ENCODE results near the gene TBKBP1. TPM values are rescaled to one million over a fixed set of nuclear protein-coding genes. Genes with fewer than 3 reads are reported as not detected.
A peak's percentile ranks its signal among the peaks of the same experiment; 100 is the strongest.

TBKBP1 gene
- total RNA-seq, 4 donors from 2014 or later: 1.8 to 6.4 (median 4.4) TPM

DNA sequence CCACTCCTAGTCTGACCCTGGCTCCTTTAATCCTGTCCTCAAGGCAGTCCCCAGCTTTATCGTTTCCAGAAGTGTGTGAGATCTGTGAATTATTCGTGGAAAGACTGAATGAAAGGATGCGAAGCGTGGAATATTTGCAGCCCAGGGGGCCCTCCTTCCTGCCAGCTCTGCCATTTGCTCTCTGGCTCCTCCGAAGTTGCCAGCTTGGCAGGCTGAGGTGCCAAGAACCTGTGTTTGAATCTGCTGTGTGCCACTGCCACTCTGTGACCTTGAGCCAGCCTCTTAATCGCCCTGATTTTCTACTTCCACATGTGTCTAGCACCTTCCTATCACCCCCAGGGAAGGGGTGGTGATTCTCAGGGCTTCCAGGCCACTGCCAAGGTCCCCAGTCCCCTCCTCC, 10.8 kb downstream of the TBKBP1 start:
- H3K36me3 ChIP-seq: no peaks in the 10 kb centered on the region
- no peaks in the 10 kb centered on the region for H3K9me3 ChIP-seq
- 80% methylated on average over 6 of the region's 6 CpGs; no CpG with 5 or more reads in 1 of the 2 donors for WGBS, 2 donors (ENCODE audit: low coverage in 1 of 2)
- no peaks in the 10 kb centered on the region for H3K27me3 ChIP-seq
- in situ Hi-C loops (cut with MboI; ENCODE audit: low pct_ligation_motif_present in 1 of 4, low pct_unique_long_range_greater_than_20kb in 1 of 4, low sequenced_read_pairs in 3 of 4) (no loop called here), intact Hi-C loops (cut with DNase I; ENCODE audit: low total_unique reads) (no loop called here)
- no peak for DNase-seq
- H3K4me1 ChIP-seq: peaks cover 0 to 40% (median 8%) of the 10 kb centered on the region in 4 donors
- H3K4me3 ChIP-seq: no peak overlapping the region
- no peak overlapping the region for H3K27ac ChIP-seq
- TF ChIP-seq, protein P1, sequence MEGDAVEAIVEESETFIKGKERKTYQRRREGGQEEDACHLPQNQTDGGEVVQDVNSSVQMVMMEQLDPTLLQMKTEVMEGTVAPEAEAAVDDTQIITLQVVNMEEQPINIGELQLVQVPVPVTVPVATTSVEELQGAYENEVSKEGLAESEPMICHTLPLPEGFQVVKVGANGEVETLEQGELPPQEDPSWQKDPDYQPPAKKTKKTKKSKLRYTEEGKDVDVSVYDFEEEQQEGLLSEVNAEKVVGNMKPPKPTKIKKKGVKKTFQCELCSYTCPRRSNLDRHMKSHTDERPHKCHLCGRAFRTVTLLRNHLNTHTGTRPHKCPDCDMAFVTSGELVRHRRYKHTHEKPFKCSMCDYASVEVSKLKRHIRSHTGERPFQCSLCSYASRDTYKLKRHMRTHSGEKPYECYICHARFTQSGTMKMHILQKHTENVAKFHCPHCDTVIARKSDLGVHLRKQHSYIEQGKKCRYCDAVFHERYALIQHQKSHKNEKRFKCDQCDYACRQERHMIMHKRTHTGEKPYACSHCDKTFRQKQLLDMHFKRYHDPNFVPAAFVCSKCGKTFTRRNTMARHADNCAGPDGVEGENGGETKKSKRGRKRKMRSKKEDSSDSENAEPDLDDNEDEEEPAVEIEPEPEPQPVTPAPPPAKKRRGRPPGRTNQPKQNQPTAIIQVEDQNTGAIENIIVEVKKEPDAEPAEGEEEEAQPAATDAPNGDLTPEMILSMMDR (IDR thresholded peaks at IDR 0.05): no peak
- no peak for TF ChIP-seq POLR2AphosphoS5 (IDR thresholded peaks at IDR 0.05)
- no peak for TF ChIP-seq EP300 (IDR thresholded peaks at IDR 0.05; ENCODE audit: low read depth)

DNA sequence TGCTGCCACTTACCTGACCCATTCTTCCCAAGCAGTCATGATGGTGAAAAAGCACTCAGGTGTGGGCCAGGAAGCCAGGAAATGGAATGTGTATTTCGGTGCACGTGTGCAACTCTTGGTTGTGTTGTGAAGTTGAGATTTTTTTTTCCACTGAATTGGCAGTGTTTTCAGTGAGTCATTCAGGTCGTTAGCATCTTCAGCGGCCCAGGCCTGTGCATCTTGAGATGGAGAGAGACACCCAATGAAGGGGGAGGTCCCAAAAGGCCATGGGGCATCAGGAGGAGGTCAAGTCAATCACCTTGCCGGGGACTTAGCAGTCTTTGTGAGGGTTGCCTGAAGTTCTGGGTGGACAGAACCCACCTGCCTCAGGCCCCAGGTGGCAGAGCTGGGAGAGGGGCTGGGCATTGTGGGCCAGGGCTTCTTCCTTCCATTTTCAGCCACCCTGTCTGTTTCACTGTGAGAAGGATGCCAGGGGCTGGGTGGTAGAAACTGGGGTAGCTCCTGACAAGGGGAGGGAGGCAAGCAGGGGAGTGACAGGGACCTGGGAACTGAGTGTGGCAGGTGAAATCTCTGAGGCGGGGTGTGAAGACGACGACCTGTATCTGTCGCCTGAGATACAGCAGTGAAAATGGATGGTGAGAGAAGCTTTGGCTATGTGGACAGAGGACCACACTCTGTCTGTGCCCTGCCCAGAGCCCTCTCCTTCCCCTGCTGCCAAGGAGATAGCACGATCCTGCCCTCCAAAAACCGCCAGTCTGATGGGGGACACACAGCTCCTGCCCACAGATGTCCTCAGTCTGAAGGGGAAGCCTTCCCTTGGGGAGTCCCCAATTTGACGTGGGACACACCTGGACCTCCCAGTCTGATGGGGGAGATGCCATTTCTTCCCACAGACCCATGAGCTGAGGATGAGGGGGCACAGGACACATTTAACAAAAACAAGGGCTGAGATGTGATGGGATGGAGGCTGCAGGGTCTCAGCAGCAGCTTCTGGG, 11.9 kb downstream of the TBKBP1 start:
- no peak for DNase-seq
- in situ Hi-C loops (cut with MboI; ENCODE audit: low pct_ligation_motif_present in 1 of 4, low pct_unique_long_range_greater_than_20kb in 1 of 4, low sequenced_read_pairs in 3 of 4) (no loop called here), intact Hi-C loops (cut with DNase I; ENCODE audit: low total_unique reads) (no loop called here)
- H3K27ac ChIP-seq: no peak overlapping the region
- no peaks in the 10 kb centered on the region for H3K36me3 ChIP-seq
- peaks cover 0 to 40% (median 8%) of the 10 kb centered on the region in 4 donors for H3K4me1 ChIP-seq
- H3K4me3 ChIP-seq: no peak overlapping the region
- TF ChIP-seq POLR2AphosphoS5 (IDR thresholded peaks at IDR 0.05) (no peak), POLR2A (IDR thresholded peaks at IDR 0.05) (no peak), EP300 (IDR thresholded peaks at IDR 0.05; ENCODE audit: low read depth) (no peak)
- TF ChIP-seq, protein P1 (IDR thresholded peaks at IDR 0.05): no peak
- no peaks in the 10 kb centered on the region for H3K27me3 ChIP-seq
- 61% methylated on average over 12 of the region's 12 CpGs; no CpG with 5 or more reads in 1 of the 2 donors for WGBS, 2 donors (ENCODE audit: low coverage in 1 of 2)
- no peaks in the 10 kb centered on the region for H3K9me3 ChIP-seq

GRCh38 chr17:47707056-47707804, 13.3 kb downstream of the TBKBP1 start:
- WGBS, 2 donors (ENCODE audit: low coverage in 1 of 2): 50% methylated on average over 2 to 4 of the region's 4 CpGs
- Histone ChIP-seq H3K4me1 (peaks cover 0 to 40% (median 8%) of the 10 kb centered on the region in 4 donors), H3K9me3 (no peaks in the 10 kb centered on the region), H3K27ac (peak overlapping the region in 1 of 4 donors; percentile 14), H3K4me3 (no peak overlapping the region), H3K27me3 (no peaks in the 10 kb centered on the region), H3K36me3 (no peaks in the 10 kb centered on the region)
- in situ Hi-C loops (cut with MboI; ENCODE audit: low pct_ligation_motif_present in 1 of 4, low pct_unique_long_range_greater_than_20kb in 1 of 4, low sequenced_read_pairs in 3 of 4) (no loop called here), intact Hi-C loops (cut with DNase I; ENCODE audit: low total_unique reads) (no loop called here)
- TF ChIP-seq POLR2AphosphoS5 (IDR thresholded peaks at IDR 0.05) (no peak), EP300 (IDR thresholded peaks at IDR 0.05; ENCODE audit: low read depth) (no peak), POLR2A (IDR thresholded peaks at IDR 0.05) (no peak)
- TF ChIP-seq, protein P1 (IDR thresholded peaks at IDR 0.05): no peak
- DNase-seq: no peak

DNA sequence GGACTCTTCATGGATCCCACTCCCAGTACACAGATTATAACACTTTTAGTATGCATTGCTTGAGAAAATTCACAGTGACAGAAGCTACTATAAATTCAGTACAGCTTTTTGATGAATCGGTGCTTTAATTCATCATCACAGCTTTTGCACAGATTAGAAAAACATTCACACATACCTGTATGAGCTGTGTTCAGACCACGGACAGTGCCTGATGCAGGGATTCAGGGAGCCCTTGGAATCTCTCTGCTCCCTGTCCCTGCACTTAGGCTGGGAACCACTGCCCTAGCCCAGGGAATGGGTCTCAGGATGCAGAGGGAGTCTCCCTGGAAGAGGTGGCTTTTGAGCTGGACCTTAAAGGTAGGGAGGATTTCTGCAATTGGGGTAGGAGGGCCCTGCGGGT, 13.9 kb downstream of the TBKBP1 start:
- Histone ChIP-seq H3K4me3 (peak overlapping the region in 1 of 4 donors; percentile 35), H3K4me1 (peaks cover 0 to 37% (median 8%) of the 10 kb centered on the region in 4 donors), H3K9me3 (no peaks in the 10 kb centered on the region), H3K27me3 (peaks cover 4% of the 10 kb centered on the region), H3K27ac (no peak overlapping the region), H3K36me3 (no peaks in the 10 kb centered on the region)
- intact Hi-C loops (cut with DNase I; ENCODE audit: low total_unique reads): no loop called here
- DNase-seq: no peak
- in situ Hi-C loops (cut with MboI; ENCODE audit: low pct_ligation_motif_present in 1 of 4, low pct_unique_long_range_greater_than_20kb in 1 of 4, low sequenced_read_pairs in 3 of 4): no loop called here
- TF ChIP-seq POLR2A (IDR thresholded peaks at IDR 0.05) (no peak), EP300 (IDR thresholded peaks at IDR 0.05; ENCODE audit: low read depth) (no peak), POLR2AphosphoS5 (IDR thresholded peaks at IDR 0.05) (no peak)
- TF ChIP-seq, protein P1 (IDR thresholded peaks at IDR 0.05): no peak
- 54 to 86% methylated on average over 1 to 3 of the region's 3 CpGs for WGBS, 2 donors (ENCODE audit: low coverage in 1 of 2)

Data from transverse colon (tissue), 4 donors.